ENCODE data around the gene ARHGAP18. TPM values are rescaled to one million over a fixed set of nuclear protein-coding genes. Genes with fewer than 3 reads are reported as not detected.

ARHGAP18 gene
- total RNA-seq, 1 experiment from 2014 or later: 2.4 TPM

DNA sequence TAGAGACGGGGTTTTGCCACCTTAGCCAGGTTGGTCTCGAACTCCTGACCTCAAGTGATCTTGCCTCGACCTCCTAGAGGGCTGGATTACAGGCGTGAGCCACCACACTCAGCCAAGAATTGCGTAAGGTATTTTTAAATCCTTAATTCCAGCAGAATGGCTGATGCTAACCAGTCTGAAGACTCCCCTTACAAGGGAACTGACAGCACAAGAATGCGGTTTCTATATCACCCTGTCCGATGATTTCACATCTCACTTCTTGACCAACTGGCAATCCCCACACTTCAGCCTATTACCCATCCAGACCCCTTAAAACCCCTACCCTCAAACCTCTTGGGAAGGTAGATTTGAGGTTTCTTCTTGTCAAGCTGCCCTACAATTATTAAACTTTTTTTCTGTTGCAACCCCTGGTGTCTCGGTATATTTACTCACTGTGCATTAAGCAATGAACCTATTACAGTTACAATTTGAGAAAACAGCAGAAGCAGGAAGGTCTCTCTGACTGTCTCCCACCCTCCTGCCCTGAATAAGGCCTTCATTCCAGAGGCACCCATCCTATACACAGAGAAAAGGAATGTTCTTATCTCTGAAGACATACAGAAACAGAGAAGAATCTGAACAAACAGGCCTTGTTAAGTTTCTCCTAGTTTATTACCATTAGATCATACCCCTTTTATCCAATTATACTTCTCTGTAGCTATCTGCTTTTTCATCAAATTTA lies 164.9 kb downstream of the ARHGAP18 start:
- no peak for DNase-seq
- no peak overlapping the region for H3T11ph ChIP-seq (ENCODE audit: low read length)
- H3K79me2 ChIP-seq (ENCODE audit: insufficient read depth, low read length): no peaks in the 10 kb centered on the region
- no peak overlapping the region for H3K56ac ChIP-seq (ENCODE audit: insufficient read length, low read depth, low read length)
- H3K27ac ChIP-seq (ENCODE audit: insufficient read length, low read depth, low read length): no peak overlapping the region
- H2BK12ac ChIP-seq (ENCODE audit: insufficient read length, low read depth, low read length): no peak overlapping the region
- H4K91ac ChIP-seq (ENCODE audit: insufficient read length, low read depth, low read length): no peak overlapping the region
- no peaks in the 10 kb centered on the region for H4K20me1 ChIP-seq (ENCODE audit: control insufficient read depth, insufficient read depth, insufficient read length)
- Mint-ChIP-seq H3K4me1 (no peaks in the 10 kb centered on the region), H3K27ac (peak overlapping the region in 1 of 3 experiments; percentile 9; a peak in 2 of 7 replicates), H3K9me3 (no peaks in the 10 kb centered on the region), H3K36me3 (ENCODE audit: insufficient read depth in 1 of 3, low read depth in 3 of 3) (no peaks in the 10 kb centered on the region), H3K27me3 (ENCODE audit: low read depth) (no peaks in the 10 kb centered on the region), H3K4me3 (no peak overlapping the region)
- no peak overlapping the region for H2BK20ac ChIP-seq (ENCODE audit: low read depth, low read length, poor library complexity, severe bottlenecking)
- WGBS (ENCODE audit: extremely low coverage, insufficient read length, low lambda C conversion rate): no CpG with 5 or more reads among the region's 8 CpGs
- no peak overlapping the region for H4K8ac ChIP-seq (replicated peaks; ENCODE audit: insufficient read length, low read depth, low read length)
- no peaks in the 10 kb centered on the region for H3K79me1 ChIP-seq (ENCODE audit: insufficient read depth, low read depth, low read length, poor library complexity, severe bottlenecking)
- no peaks in the 10 kb centered on the region for H3K4me1 ChIP-seq (ENCODE audit: insufficient read depth, low read length)
- no peak overlapping the region for H3K23ac ChIP-seq (ENCODE audit: insufficient read length, low read depth, low read length)
- no peak overlapping the region for H2AFZ ChIP-seq (ENCODE audit: low read length)
- no peaks in the 10 kb centered on the region for H3K27me3 ChIP-seq (ENCODE audit: insufficient read depth, low read length)
- H4K5ac ChIP-seq (ENCODE audit: insufficient read length, low read depth, low read length): no peak overlapping the region
- no peak overlapping the region for H2BK5ac ChIP-seq (ENCODE audit: insufficient read length, low read length)
- H3K9ac ChIP-seq (ENCODE audit: extremely low read depth, insufficient read length, low read length): no peak overlapping the region
- H3K4me2 ChIP-seq (ENCODE audit: insufficient read depth, insufficient read length, low read length): no peak overlapping the region
- no peaks in the 10 kb centered on the region for H3K9me3 ChIP-seq (ENCODE audit: control insufficient read depth, low read depth, low read length)
- H3K23me2 ChIP-seq (ENCODE audit: insufficient read length, low read depth, low read length, poor library complexity, severe bottlenecking): no peaks in the 10 kb centered on the region
- no peak overlapping the region for H3K14ac ChIP-seq (ENCODE audit: insufficient read depth, low read length)
- no peak overlapping the region for H3K18ac ChIP-seq (ENCODE audit: insufficient read length, low read depth, low read length)
- no peak overlapping the region for H3K4ac ChIP-seq (ENCODE audit: low read depth, low read length)
- H2AK5ac ChIP-seq (ENCODE audit: insufficient read length, low read length): no peak overlapping the region
- no peak overlapping the region for H2BK120ac ChIP-seq (ENCODE audit: low read depth, low read length, poor library complexity, severe bottlenecking)
- H2BK15ac ChIP-seq (ENCODE audit: low read depth, low read length): no peak overlapping the region
- TF ChIP-seq, protein P1, sequence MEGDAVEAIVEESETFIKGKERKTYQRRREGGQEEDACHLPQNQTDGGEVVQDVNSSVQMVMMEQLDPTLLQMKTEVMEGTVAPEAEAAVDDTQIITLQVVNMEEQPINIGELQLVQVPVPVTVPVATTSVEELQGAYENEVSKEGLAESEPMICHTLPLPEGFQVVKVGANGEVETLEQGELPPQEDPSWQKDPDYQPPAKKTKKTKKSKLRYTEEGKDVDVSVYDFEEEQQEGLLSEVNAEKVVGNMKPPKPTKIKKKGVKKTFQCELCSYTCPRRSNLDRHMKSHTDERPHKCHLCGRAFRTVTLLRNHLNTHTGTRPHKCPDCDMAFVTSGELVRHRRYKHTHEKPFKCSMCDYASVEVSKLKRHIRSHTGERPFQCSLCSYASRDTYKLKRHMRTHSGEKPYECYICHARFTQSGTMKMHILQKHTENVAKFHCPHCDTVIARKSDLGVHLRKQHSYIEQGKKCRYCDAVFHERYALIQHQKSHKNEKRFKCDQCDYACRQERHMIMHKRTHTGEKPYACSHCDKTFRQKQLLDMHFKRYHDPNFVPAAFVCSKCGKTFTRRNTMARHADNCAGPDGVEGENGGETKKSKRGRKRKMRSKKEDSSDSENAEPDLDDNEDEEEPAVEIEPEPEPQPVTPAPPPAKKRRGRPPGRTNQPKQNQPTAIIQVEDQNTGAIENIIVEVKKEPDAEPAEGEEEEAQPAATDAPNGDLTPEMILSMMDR (conservative IDR thresholded peaks at IDR 0.05): no peak
